ENCODE results near the gene PLA1A. TPM values are rescaled to one million over a fixed set of nuclear protein-coding genes. Genes with fewer than 3 reads are reported as not detected.

Gene PLA1A
- total and polyA plus RNA-seq, 2 donors (not counting 3 experiments of a cell fraction or from before 2014, with no cell fraction given) = 0.07 TPM; not detected in 1

GRCh38 chr3:119600732-119601131, 3.0 kb downstream of the PLA1A start:
- Histone ChIP-seq H3K4me2 (ENCODE audit: insufficient read depth, low read length) (no peak overlapping the region), H3K9me3 (replicated peaks; ENCODE audit: control insufficient read depth, insufficient read depth, low read length) (no peaks in the 10 kb centered on the region), H3K4me3 (replicated peaks in 1 of 3; ENCODE audit: insufficient read depth in 1 of 3, low read depth in 1 of 3, low read length in 3 of 3) (no peak overlapping the region), H3K79me2 (ENCODE audit: control insufficient read depth, insufficient read depth, low read length) (no peaks in the 10 kb centered on the region), H3K36me3 (ENCODE audit: control insufficient read depth in 2 of 2, extremely low read depth in 1 of 2, insufficient read depth in 2 of 2, low read length in 2 of 2) (no peaks in the 10 kb centered on the region), H4K20me1 (replicated peaks; ENCODE audit: control insufficient read depth, extremely low read depth, insufficient read depth, low read length) (no peaks in the 10 kb centered on the region), H3K27me3 (ENCODE audit: control insufficient read depth in 2 of 2, insufficient read depth in 2 of 2, low read length in 2 of 2) (no peaks in the 10 kb centered on the region), H3K27ac (ENCODE audit: insufficient read depth, low read depth, low read length) (no peak overlapping the region), H3K9me1 (replicated peaks; ENCODE audit: control insufficient read depth, extremely low read depth, insufficient read depth, low read length) (no peaks in the 10 kb centered on the region), H2AFZ (ENCODE audit: low read depth, low read length) (no peak overlapping the region), H3K4me1 (ENCODE audit: control insufficient read depth, extremely low read depth, insufficient read depth, low read length) (peaks cover 20% of the 10 kb centered on the region), H3K9ac (replicated peaks; ENCODE audit: extremely low read depth, insufficient read depth, low read length) (no peak overlapping the region)
- dilution Hi-C loops (cut with MboI; ENCODE audit: extremely low pct_ligation_motif_present, low sequenced_read_pairs) (no loop called here), intact Hi-C loops (cut with micrococcal nuclease) (loop anchor here (1.0 kb wide), 1 partner anchor 77 kb away; the partner anchor contains the start of gene COX17)
- no peak for TF ChIP-seq POLR2AphosphoS5 (IDR thresholded peaks at IDR 0.05; ENCODE audit: insufficient read depth, low read depth, low read length)
- peak; percentile 9 to 47 for TF ChIP-seq CTCF (IDR thresholded peaks at IDR 0.05; ENCODE audit: extremely low read depth in 1 of 2, insufficient read depth in 1 of 2, low read depth in 1 of 2, low read length in 2 of 2)
- DNase-seq (ENCODE audit: low read depth, low spot score) (no peak), FAIRE-seq (no peak)
- CTCF ChIA-PET = interaction anchor here (0.9 to 2.2 kb wide), 9 partner anchors 12 to 124 kb away, joined by 3 to 9 read pairs (median 3); partner anchors contain the start of gene COX17
- no TSS peak for BruUV-seq (replicated peaks)
- POLR2A ChIA-PET = no interaction called here

GRCh38 chr3:119601154-119601553, 3.5 kb downstream of the PLA1A start:
- no peak overlapping the region for H3K27ac ChIP-seq (ENCODE audit: insufficient read depth, low read depth, low read length)
- H3K4me2 ChIP-seq (ENCODE audit: insufficient read depth, low read length) = no peak overlapping the region
- peaks cover 20% of the 10 kb centered on the region for H3K4me1 ChIP-seq (ENCODE audit: control insufficient read depth, extremely low read depth, insufficient read depth, low read length)
- no peaks in the 10 kb centered on the region for H3K27me3 ChIP-seq (ENCODE audit: control insufficient read depth in 2 of 2, insufficient read depth in 2 of 2, low read length in 2 of 2)
- no peak overlapping the region for H3K4me3 ChIP-seq (replicated peaks in 1 of 3; ENCODE audit: insufficient read depth in 1 of 3, low read depth in 1 of 3, low read length in 3 of 3)
- CTCF ChIA-PET = interaction anchor here (0.9 to 2.2 kb wide), 7 partner anchors 15 to 80 kb away, joined by 3 to 9 read pairs (median 3); partner anchors contain the start of gene COX17
- H3K79me2 ChIP-seq (ENCODE audit: control insufficient read depth, insufficient read depth, low read length) = no peaks in the 10 kb centered on the region
- dilution Hi-C loops (cut with MboI; ENCODE audit: extremely low pct_ligation_motif_present, low sequenced_read_pairs) (no loop called here), intact Hi-C loops (cut with micrococcal nuclease) (no loop called here)
- DNase-seq (ENCODE audit: low read depth, low spot score) (no peak), FAIRE-seq (no peak)
- H3K9ac ChIP-seq (replicated peaks; ENCODE audit: extremely low read depth, insufficient read depth, low read length) = no peak overlapping the region
- no peak overlapping the region for H2AFZ ChIP-seq (ENCODE audit: low read depth, low read length)
- TF ChIP-seq CTCF (IDR thresholded peaks at IDR 0.05; ENCODE audit: extremely low read depth in 1 of 2, insufficient read depth in 1 of 2, low read depth in 1 of 2, low read length in 2 of 2) (no peak), POLR2AphosphoS5 (IDR thresholded peaks at IDR 0.05; ENCODE audit: insufficient read depth, low read depth, low read length) (no peak), FOS (IDR thresholded peaks at IDR 0.05; ENCODE audit: borderline replicate concordance, insufficient read depth, low read length) (no peak), JUN (IDR thresholded peaks at IDR 0.05; ENCODE audit: borderline replicate concordance, insufficient read depth, insufficient read length, low read depth) (no peak), MYC (IDR thresholded peaks at IDR 0.05; ENCODE audit: low read depth, low read length) (no peak), POLR2A (IDR thresholded peaks at IDR 0.05; ENCODE audit: low read depth, low read length) (no peak), EZH2 (IDR thresholded peaks at IDR 0.05; ENCODE audit: borderline replicate concordance, low read depth, low read length, severe bottlenecking) (no peak), GATA2 (IDR thresholded peaks at IDR 0.05; ENCODE audit: insufficient read depth, insufficient read length, low read depth, low read length) (no peak), MAX (IDR thresholded peaks at IDR 0.05; ENCODE audit: insufficient read depth, insufficient read length) (no peak)
- H3K36me3 ChIP-seq (ENCODE audit: control insufficient read depth in 2 of 2, extremely low read depth in 1 of 2, insufficient read depth in 2 of 2, low read length in 2 of 2) = no peaks in the 10 kb centered on the region
- no peaks in the 10 kb centered on the region for H3K9me3 ChIP-seq (replicated peaks; ENCODE audit: control insufficient read depth, insufficient read depth, low read length)
- no peaks in the 10 kb centered on the region for H3K9me1 ChIP-seq (replicated peaks; ENCODE audit: control insufficient read depth, extremely low read depth, insufficient read depth, low read length)
- no peaks in the 10 kb centered on the region for H4K20me1 ChIP-seq (replicated peaks; ENCODE audit: control insufficient read depth, extremely low read depth, insufficient read depth, low read length)
- BruUV-seq (replicated peaks) = no TSS peak
- POLR2A ChIA-PET = no interaction called here

Measured in endothelial cell of umbilical vein (primary cell).